A375 (cell line): Measurements from ENCODE around the gene ATP12A. TPM values are rescaled to one million over a fixed set of nuclear protein-coding genes. Genes with fewer than 3 reads are reported as not detected.

ENCODE experiments used
- small RNA-seq: library from RNA; depleted of rRNA; stranded (forward); fragments of <200 nt; gene quantifications from one replicate; pipeline ENCODE3, GENCODE V24; 2014
- total RNA-seq: library from RNA; depleted of rRNA; stranded (reverse); fragments of >200 nt; shearing (Covaris generic); gene quantifications from 2 replicates; pipeline ENCODE4 v1.2.3, GENCODE V29; 2014; rRNA removed

ATP12A gene
- not detected in 2 replicates for total RNA-seq

GRCh38 chr13:24680258-24680920 lies at the start of gene ATP12A:
Gene ATP12A, plus strand, starts transcription at chr13:24680408. Its CDS starts 336 bp downstream, at chr13:24680744.

Small RNAs within 50 kb of the gene (small RNA-seq; reads per million reads assigned to genes)
- gene RNY1P7: not detected

Other genes with a start within 250 kb of the ATP12A start
- 37.9 and 43.0 TPM in 2 replicates for gene PARP4, start 167.6 kb upstream of the ATP12A start, total RNA-seq
- 0.37 and 0.41 TPM in 2 replicates for gene RNF17, start 83.8 kb downstream of the ATP12A start, total RNA-seq